Astrocyte (in vitro differentiated cells and primary cell): Measurements from ENCODE around the gene LMF1.

Experiments used
- CTCF ChIP-seq: IDR thresholded peaks from 2 replicates; pipeline ENCODE4 v1.5.1; 2011; ENCODE audit warnings: low read depth, mild to moderate bottlenecking, inconsistent platforms, low read length, moderate library complexity; ENCODE audit not compliant: insufficient read depth
- EZH2 ChIP-seq: IDR thresholded peaks from 2 replicates; pipeline ENCODE4 v1.6.1; 2012; ENCODE audit warnings: mild to moderate bottlenecking, low read length, inconsistent platforms; ENCODE audit not compliant: insufficient read depth

- TF ChIP-seq CTCF (no peak), EZH2 (no peak)
Observed at GRCh38 chr16:824194-824593, 146.6 kb downstream of the LMF1 start.
